HPDE6-E6E7 (cell line): ENCODE measurements around the gene PLSCR1.
"Not testable (repeated sequence)": the region's sequence is repeated elsewhere in the genome, so short reads cannot be mapped to it uniquely, and the experiment has no call there.

Source experiments
- DNase-seq: peaks from one replicate; pipeline ENCODE4 v3.0.0; 2011; ENCODE audit warnings: missing footprints; ENCODE audit errors: extremely low spot score

Gene PLSCR1

GRCh38 chr3:146513386-146514051 is 30.9 kb downstream of the PLSCR1 start:
- no peak for DNase-seq

GRCh38 chr3:146511402-146512134 is 32.8 kb downstream of the PLSCR1 start:
- DNase-seq = no peak

GRCh38 chr3:146507331-146508120 is 36.9 kb downstream of the PLSCR1 start:
- no peak for DNase-seq

- DNase-seq = no peak
These were observed 38.9 kb downstream of the PLSCR1 start for GRCh38 chr3:146505516-146505915.

GRCh38 chr3:146504498-146505197 is 39.8 kb downstream of the PLSCR1 start:
- DNase-seq = no peak

GRCh38 chr3:146503461-146504202 is 40.8 kb downstream of the PLSCR1 start:
- peak; percentile 56 for DNase-seq

- no peak for DNase-seq
These were observed 41.4 kb downstream of the PLSCR1 start for GRCh38 chr3:146502887-146503460.

GRCh38 chr3:146501752-146502151 is 42.7 kb downstream of the PLSCR1 start:
- DNase-seq = no peak

- no peak for DNase-seq
These were observed 44.7 kb downstream of the PLSCR1 start for GRCh38 chr3:146499701-146500100.

- no peak for DNase-seq
These were observed 46.2 kb downstream of the PLSCR1 start for GRCh38 chr3:146498002-146498736.

- DNase-seq = not testable (repeated sequence)
These were observed 47.1 kb downstream of the PLSCR1 start for GRCh38 chr3:146497145-146497843.

GRCh38 chr3:146496726-146497125 is 47.7 kb downstream of the PLSCR1 start:
- DNase-seq = no peak

GRCh38 chr3:146496251-146496650 is 48.2 kb downstream of the PLSCR1 start:
- no peak for DNase-seq

- no peak for DNase-seq
These were observed 50.6 kb downstream of the PLSCR1 start for GRCh38 chr3:146493761-146494160.

- DNase-seq = no peak
These were observed 51.2 kb downstream of the PLSCR1 start for GRCh38 chr3:146493221-146493620.

GRCh38 chr3:146491303-146491702 is 53.1 kb downstream of the PLSCR1 start:
- DNase-seq = no peak

- DNase-seq = no peak
These were observed 59.1 kb downstream of the PLSCR1 start for GRCh38 chr3:146485297-146485696.

GRCh38 chr3:146476094-146476740 is 68.2 kb downstream of the PLSCR1 start:
- DNase-seq = no peak

- not testable (repeated sequence) for DNase-seq
These were observed 69.4 kb downstream of the PLSCR1 start for GRCh38 chr3:146474976-146475375.
